Thymus (tissue), 11 donors: ENCODE measurements around the gene NET1. TPM values are rescaled to one million over a fixed set of nuclear protein-coding genes. Genes with fewer than 3 reads are reported as not detected.

Experiments
- DNase-seq, 9 donors: peaks; one replicate each; pipeline ENCODE4 v3.0.0-alpha.2; 2013; ENCODE audit warnings: low spot score in 9 of 9, low read depth in 6 of 9, missing footprints in 1 of 9
- H3K27ac ChIP-seq, 2 donors: one replicate each; pipeline ENCODE4 v1.5.1; 2013; ENCODE audit warnings: control low read depth in 1 of 2, low read depth in 1 of 2, low read length in 1 of 2, mild to moderate bottlenecking in 1 of 2, moderate library complexity in 1 of 2
- H3K27me3 ChIP-seq, 2 donors: one replicate each; pipeline ENCODE4 v1.5.1; 2013; ENCODE audit warnings: low read length in 1 of 2; ENCODE audit not compliant: control insufficient read depth in 2 of 2, insufficient read depth in 1 of 2
- H3K36me3 ChIP-seq, 2 donors: one replicate each; pipeline ENCODE4 v1.5.1; 2013; ENCODE audit warnings: low read length in 1 of 2, mild to moderate bottlenecking in 1 of 2, moderate library complexity in 1 of 2; ENCODE audit not compliant: control insufficient read depth in 2 of 2, insufficient read depth in 2 of 2
- H3K4me1 ChIP-seq, 2 donors: one replicate each; pipeline ENCODE4 v1.5.1; 2013; ENCODE audit warnings: low read length in 2 of 2; ENCODE audit not compliant: control insufficient read depth in 2 of 2, insufficient read depth in 2 of 2
- H3K4me3 ChIP-seq, 2 donors: one replicate each; pipeline ENCODE4 v1.5.1; 2013; ENCODE audit warnings: low read length in 2 of 2, control low read depth in 1 of 2, mild to moderate bottlenecking in 1 of 2
- H3K9me3 ChIP-seq, 2 donors: one replicate each; pipeline ENCODE4 v1.5.1; 2013; ENCODE audit warnings: low read length in 1 of 2, mild to moderate bottlenecking in 1 of 2; ENCODE audit not compliant: control insufficient read depth in 2 of 2, insufficient read depth in 1 of 2
- WGBS: extraction: QIAGEN DNeasy Blood & Tissue Kit; methylation state at CpG from one replicate; pipeline ENCODE4 v1.1.7; 2013; 5-methylcytosine and 5-hydroxymethylcytosine counted together
- polyA plus RNA-seq: library from polyadenylated mRNA; stranded (reverse); fragments of 200-250 nt; gene quantifications from one replicate; pipeline ENCODE4 v1.2.3, GENCODE V29; 2013
- total RNA-seq: library from RNA; stranded (reverse); fragments of 120-200 nt; gene quantifications from one replicate; pipeline ENCODE4 v1.2.4, GENCODE V29; 2013
- donor health status: healthy.

Gene NET1
- total and polyA plus RNA-seq, 2 donors = 58.2 to 63.6 TPM

- Histone ChIP-seq H3K36me3 (peaks cover 0 to 3% of the 10 kb centered on the region in 2 donors), H3K27ac (no peak overlapping the region), H3K27me3 (no peaks in the 10 kb centered on the region), H3K9me3 (no peaks in the 10 kb centered on the region), H3K4me3 (no peak overlapping the region), H3K4me1 (peaks cover 0 to 4% of the 10 kb centered on the region in 2 donors)
- WGBS = 99% methylated on average over 1 of the region's 1 CpG
- DNase-seq = no peak
These were observed 20.8 kb downstream of the NET1 start for GRCh38 chr10:5433182-5433581.

- WGBS = 33% methylated on average over 3 of the region's 3 CpGs
- peak in 2 of 9 donors; percentile 57 to 72 for DNase-seq
- Histone ChIP-seq H3K27ac (no peak overlapping the region), H3K9me3 (no peaks in the 10 kb centered on the region), H3K4me3 (no peak overlapping the region), H3K4me1 (peaks cover 0 to 4% of the 10 kb centered on the region in 2 donors), H3K36me3 (peaks cover 0 to 3% of the 10 kb centered on the region in 2 donors), H3K27me3 (no peaks in the 10 kb centered on the region)
These were observed 21.8 kb downstream of the NET1 start for GRCh38 chr10:5434017-5434753.

GRCh38 chr10:5435328-5435727 is 23.0 kb downstream of the NET1 start:
- peaks cover 0 to 4% of the 10 kb centered on the region in 2 donors for H3K4me1 ChIP-seq
- no peak overlapping the region for H3K4me3 ChIP-seq
- no peak overlapping the region for H3K27ac ChIP-seq
- no peaks in the 10 kb centered on the region for H3K9me3 ChIP-seq
- no peaks in the 10 kb centered on the region for H3K27me3 ChIP-seq
- no peak for DNase-seq
- H3K36me3 ChIP-seq = peaks cover 3 to 5% of the 10 kb centered on the region in 2 donors
- 99% methylated on average over 3 of the region's 3 CpGs for WGBS

GRCh38 chr10:5440206-5440605 is 27.8 kb downstream of the NET1 start:
- H3K36me3 ChIP-seq = peaks cover 0 to 5% of the 10 kb centered on the region in 2 donors
- H3K4me3 ChIP-seq = no peak overlapping the region
- H3K27ac ChIP-seq = no peak overlapping the region
- no peaks in the 10 kb centered on the region for H3K4me1 ChIP-seq
- H3K27me3 ChIP-seq = no peaks in the 10 kb centered on the region
- 98% methylated on average over 2 of the region's 2 CpGs for WGBS
- no peaks in the 10 kb centered on the region for H3K9me3 ChIP-seq
- no peak for DNase-seq

GRCh38 chr10:5441106-5441505 is 28.7 kb downstream of the NET1 start:
- 98% methylated on average over 4 of the region's 4 CpGs for WGBS
- H3K4me1 ChIP-seq = peaks cover 0 to under 1% of the 10 kb centered on the region in 2 donors
- DNase-seq = no peak
- H3K9me3 ChIP-seq = no peaks in the 10 kb centered on the region
- H3K27me3 ChIP-seq = no peaks in the 10 kb centered on the region
- no peak overlapping the region for H3K4me3 ChIP-seq
- peaks cover 0 to 5% of the 10 kb centered on the region in 2 donors for H3K36me3 ChIP-seq
- no peak overlapping the region for H3K27ac ChIP-seq

- Histone ChIP-seq H3K27me3 (no peaks in the 10 kb centered on the region), H3K4me3 (no peak overlapping the region), H3K36me3 (peaks cover 0 to 5% of the 10 kb centered on the region in 2 donors), H3K4me1 (peaks cover 4 to 7% of the 10 kb centered on the region in 2 donors), H3K9me3 (no peaks in the 10 kb centered on the region), H3K27ac (no peak overlapping the region)
- DNase-seq = peak in 7 of 9 donors; percentile 33 to 80 (median 61)
- 76% methylated on average over 9 of the region's 9 CpGs for WGBS
These were observed 30.0 kb downstream of the NET1 start for GRCh38 chr10:5442065-5442989.

- WGBS = 97% methylated on average over 1 of the region's 1 CpG
These were observed 30.6 kb downstream of the NET1 start for GRCh38 chr10:5442990-5443370.

GRCh38 chr10:5443429-5443828 is 31.1 kb downstream of the NET1 start:
- no peak overlapping the region for H3K4me3 ChIP-seq
- H3K36me3 ChIP-seq = peaks cover 0 to 5% of the 10 kb centered on the region in 2 donors
- 96% methylated on average over 1 of the region's 1 CpG for WGBS

More at GRCh38 chr10:5442990-5443370, 30.6 kb downstream of the NET1 start:
- no peaks in the 10 kb centered on the region for H3K27me3 ChIP-seq
- peaks cover 6 to 7% of the 10 kb centered on the region in 2 donors for H3K4me1 ChIP-seq
- no peak overlapping the region for H3K4me3 ChIP-seq
- H3K36me3 ChIP-seq = peaks cover 0 to 5% of the 10 kb centered on the region in 2 donors
- no peaks in the 10 kb centered on the region for H3K9me3 ChIP-seq
- no peak overlapping the region for H3K27ac ChIP-seq
- no peak for DNase-seq

GRCh38 chr10:5445006-5445405 is 32.6 kb downstream of the NET1 start:
- no peaks in the 10 kb centered on the region for H3K27me3 ChIP-seq
- H3K4me1 ChIP-seq = peaks cover 6 to 7% of the 10 kb centered on the region in 2 donors
- no peak for DNase-seq
- WGBS = 96% methylated on average over 5 of the region's 5 CpGs
- H3K27ac ChIP-seq = no peak overlapping the region
- H3K36me3 ChIP-seq = no peaks in the 10 kb centered on the region
- no peaks in the 10 kb centered on the region for H3K9me3 ChIP-seq
- no peak overlapping the region for H3K4me3 ChIP-seq

More at GRCh38 chr10:5443429-5443828, 31.1 kb downstream of the NET1 start:
- Histone ChIP-seq H3K27me3 (no peaks in the 10 kb centered on the region), H3K4me1 (peaks cover 6 to 7% of the 10 kb centered on the region in 2 donors), H3K27ac (no peak overlapping the region), H3K9me3 (no peaks in the 10 kb centered on the region)
- no peak for DNase-seq
